AG20443 (cell line): ENCODE measurements around the gene NUDT8.
"Not testable (repeated sequence)": the region's sequence is repeated elsewhere in the genome, so short reads cannot be mapped to it uniquely, and the experiment has no call there.

Experiments
- DNase-seq: peaks from one replicate; pipeline ENCODE4 v3.0.0; 2012; ENCODE audit warnings: low spot score, mixed read lengths

Gene NUDT8

GRCh38 chr11:67641338-67642172 lies 11.8 kb upstream of the NUDT8 start:
- DNase-seq = no peak

- DNase-seq = no peak
Measured at GRCh38 chr11:67640758-67641337, 11.1 kb upstream of the NUDT8 start.

- peak; percentile 81 for DNase-seq
Measured at GRCh38 chr11:67640021-67640757, 10.5 kb upstream of the NUDT8 start.

- no peak for DNase-seq
Measured at GRCh38 chr11:67639438-67639859, 9.7 kb upstream of the NUDT8 start, which contains the start of gene TBX10. TBX10 (minus strand) TSS chr11:67639763; CDS start chr11:67639472, 291 bp downstream.

- DNase-seq = no peak
Measured at GRCh38 chr11:67638535-67639437, 9.0 kb upstream of the NUDT8 start.

- DNase-seq = not testable (repeated sequence)
Measured at GRCh38 chr11:67637441-67637840, 7.7 kb upstream of the NUDT8 start.

- DNase-seq = no peak
Measured at GRCh38 chr11:67636962-67637361, 7.2 kb upstream of the NUDT8 start.

- DNase-seq = no peak
Measured at GRCh38 chr11:67635231-67635521, 5.4 kb upstream of the NUDT8 start.

- no peak for DNase-seq
Measured at GRCh38 chr11:67634366-67635230, 4.9 kb upstream of the NUDT8 start.

- DNase-seq = no peak
Measured at GRCh38 chr11:67633758-67634365, 4.1 kb upstream of the NUDT8 start.

GRCh38 chr11:67632982-67633755 lies 3.4 kb upstream of the NUDT8 start:
- DNase-seq = no peak

- DNase-seq = no peak
Measured at GRCh38 chr11:67632175-67632981, 2.6 kb upstream of the NUDT8 start.

GRCh38 chr11:67631853-67632174 lies 2.1 kb upstream of the NUDT8 start:
- no peak for DNase-seq

- DNase-seq = no peak
Measured at GRCh38 chr11:67631411-67631810, 1.7 kb upstream of the NUDT8 start.

GRCh38 chr11:67630943-67631331 lies 1.2 kb upstream of the NUDT8 start:
- no peak for DNase-seq

GRCh38 chr11:67630228-67630942 lies 648 bp upstream of the NUDT8 start:
- peak; percentile 99 for DNase-seq

GRCh38 chr11:67628710-67629385 lies 889 bp downstream of the NUDT8 start:
- DNase-seq = no peak
